Epithelial cell of proximal tubule (primary cell): ENCODE results near the gene ZNF141. TPM values are rescaled to one million over a fixed set of nuclear protein-coding genes. Genes with fewer than 3 reads are reported as not detected.
"Not testable (repeated sequence)": the region's sequence is repeated elsewhere in the genome, so short reads cannot be mapped to it uniquely, and the experiment has no call there.

ENCODE experiments used
- DNase-seq: peaks from one replicate; pipeline ENCODE4 v3.0.0-alpha.2; 2011; ENCODE audit warnings: low read depth
- H3K4me3 ChIP-seq: 2 replicates; pipeline ENCODE4 v1.5.1; 2011; ENCODE audit warnings: low read depth, mild to moderate bottlenecking, low read length
- total RNA-seq: library from RNA; depleted of rRNA; stranded (reverse); fragments of >200 nt; gene quantifications from 2 replicates; pipeline ENCODE4 v1.2.3, GENCODE V29; 2015
- TF ChIP-seq, protein P1 (sequence below): conservative IDR thresholded peaks from 2 replicates; pipeline ENCODE4 v1.5.1; 2012; ENCODE audit warnings: low read depth, mild to moderate bottlenecking, low read length

Gene ZNF141
- 4.6 and 5.2 TPM in 2 replicates for total RNA-seq

DNA sequence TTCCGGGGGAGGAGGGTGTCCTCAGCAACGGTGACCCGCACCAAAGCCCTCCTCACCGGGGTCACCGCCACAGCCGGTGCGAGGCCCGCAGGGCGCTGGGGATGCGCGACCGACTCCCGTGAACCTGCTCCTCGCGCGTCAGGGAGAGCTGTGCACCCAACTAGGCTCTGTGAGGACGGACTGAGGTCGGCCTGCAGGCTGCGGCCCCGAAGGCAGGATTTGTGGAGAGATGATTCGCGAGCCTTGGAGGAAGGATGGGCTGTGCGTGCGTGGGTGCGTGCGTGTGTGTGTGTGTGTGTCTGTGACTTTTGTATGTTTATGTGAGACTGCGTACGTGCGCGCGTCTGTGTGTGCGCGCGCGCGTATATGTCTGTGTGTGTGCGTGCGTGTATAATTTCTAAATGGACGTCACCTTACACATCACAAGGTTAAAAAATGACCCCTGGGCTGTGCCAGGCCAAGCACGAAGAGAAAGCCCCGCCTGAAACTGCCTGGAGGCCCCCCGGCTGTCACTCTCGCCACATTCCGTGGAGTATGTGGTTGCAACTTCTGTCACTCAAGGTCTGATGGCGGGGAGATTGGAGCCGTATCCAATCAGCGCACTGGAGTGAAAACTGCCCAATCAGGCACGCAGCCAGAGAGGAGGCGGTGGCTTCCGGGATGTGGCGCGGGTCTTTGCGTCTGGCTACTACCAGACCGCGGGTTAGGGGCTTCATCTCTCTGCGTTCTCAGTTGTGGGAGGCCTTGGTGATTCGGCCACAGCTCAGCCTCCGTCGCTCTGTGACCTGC lies at the start of gene ZNF141:
Gene ZNF141 (plus strand): TSS at position 672 of the 789 bp plus-strand sequence. CDS start 170 bp downstream, outside the sequence.
- peak; percentile 82 for DNase-seq
- H3K4me3 ChIP-seq = peak within 1 kb of the TSS; percentile 97
- TF ChIP-seq, protein P1, sequence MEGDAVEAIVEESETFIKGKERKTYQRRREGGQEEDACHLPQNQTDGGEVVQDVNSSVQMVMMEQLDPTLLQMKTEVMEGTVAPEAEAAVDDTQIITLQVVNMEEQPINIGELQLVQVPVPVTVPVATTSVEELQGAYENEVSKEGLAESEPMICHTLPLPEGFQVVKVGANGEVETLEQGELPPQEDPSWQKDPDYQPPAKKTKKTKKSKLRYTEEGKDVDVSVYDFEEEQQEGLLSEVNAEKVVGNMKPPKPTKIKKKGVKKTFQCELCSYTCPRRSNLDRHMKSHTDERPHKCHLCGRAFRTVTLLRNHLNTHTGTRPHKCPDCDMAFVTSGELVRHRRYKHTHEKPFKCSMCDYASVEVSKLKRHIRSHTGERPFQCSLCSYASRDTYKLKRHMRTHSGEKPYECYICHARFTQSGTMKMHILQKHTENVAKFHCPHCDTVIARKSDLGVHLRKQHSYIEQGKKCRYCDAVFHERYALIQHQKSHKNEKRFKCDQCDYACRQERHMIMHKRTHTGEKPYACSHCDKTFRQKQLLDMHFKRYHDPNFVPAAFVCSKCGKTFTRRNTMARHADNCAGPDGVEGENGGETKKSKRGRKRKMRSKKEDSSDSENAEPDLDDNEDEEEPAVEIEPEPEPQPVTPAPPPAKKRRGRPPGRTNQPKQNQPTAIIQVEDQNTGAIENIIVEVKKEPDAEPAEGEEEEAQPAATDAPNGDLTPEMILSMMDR = no peak

DNA sequence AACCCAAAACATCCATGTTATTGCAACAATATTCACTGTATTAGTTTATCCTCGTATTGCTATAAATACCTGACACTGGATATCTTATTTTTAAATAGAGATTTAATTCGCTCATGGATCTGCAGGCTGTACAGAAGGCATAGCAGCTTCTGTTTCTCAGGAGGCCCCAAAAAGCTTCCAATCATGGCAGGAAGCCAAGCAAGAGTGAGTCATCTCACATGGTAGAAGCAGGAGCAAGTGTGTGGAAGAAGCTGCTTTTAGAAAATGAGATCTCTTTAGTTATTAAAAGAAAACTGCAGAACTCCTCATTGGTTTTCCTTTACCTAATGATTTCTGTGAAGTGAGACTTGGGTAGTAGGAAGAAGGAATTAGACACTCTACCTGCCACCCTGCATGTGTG lies 48.7 kb upstream of the ZNF141 start:
- TF ChIP-seq, protein P1 = no peak
- DNase-seq = no peak
- no peak overlapping the region for H3K4me3 ChIP-seq

DNA sequence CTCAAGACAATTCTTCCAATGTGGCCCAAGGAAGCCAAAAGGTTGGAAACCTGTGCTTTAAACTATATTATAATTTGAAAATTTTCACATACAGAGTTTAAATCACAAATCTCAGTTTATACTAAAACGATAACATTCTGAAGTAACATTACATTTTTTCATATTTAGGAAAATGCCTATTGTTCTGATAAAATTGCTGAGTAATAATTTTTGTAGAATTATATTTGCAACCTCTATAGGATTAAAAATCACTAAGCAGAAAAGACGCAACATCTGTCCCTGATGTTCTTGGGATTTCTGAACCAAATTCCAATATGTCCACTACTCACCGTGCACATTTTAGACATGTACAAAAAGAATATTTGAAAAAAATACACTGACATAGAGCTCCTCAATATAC lies 42.9 kb upstream of the ZNF141 start:
- DNase-seq = no peak
- TF ChIP-seq, protein P1 = no peak
- no peak overlapping the region for H3K4me3 ChIP-seq

DNA sequence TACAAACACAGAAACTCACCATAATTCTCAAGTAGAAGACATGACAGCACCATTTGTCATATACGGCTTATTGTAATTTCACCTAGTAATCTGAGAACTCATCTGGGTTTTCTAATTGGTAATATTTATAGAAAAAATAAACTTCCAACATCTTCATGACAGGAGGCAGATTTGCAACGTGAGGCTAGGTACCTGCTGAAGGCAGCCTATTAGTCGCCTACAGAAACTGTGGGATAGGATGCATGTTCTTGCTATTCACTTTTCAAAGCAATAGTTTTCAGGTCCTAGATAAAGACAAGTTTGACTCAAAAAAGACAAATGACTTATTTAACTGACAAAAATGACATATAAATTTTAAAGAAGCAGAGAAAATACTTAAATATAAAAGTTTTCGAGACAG lies 35.2 kb upstream of the ZNF141 start:
- no peak for DNase-seq
- H3K4me3 ChIP-seq = no peak overlapping the region
- TF ChIP-seq, protein P1 = no peak

DNA sequence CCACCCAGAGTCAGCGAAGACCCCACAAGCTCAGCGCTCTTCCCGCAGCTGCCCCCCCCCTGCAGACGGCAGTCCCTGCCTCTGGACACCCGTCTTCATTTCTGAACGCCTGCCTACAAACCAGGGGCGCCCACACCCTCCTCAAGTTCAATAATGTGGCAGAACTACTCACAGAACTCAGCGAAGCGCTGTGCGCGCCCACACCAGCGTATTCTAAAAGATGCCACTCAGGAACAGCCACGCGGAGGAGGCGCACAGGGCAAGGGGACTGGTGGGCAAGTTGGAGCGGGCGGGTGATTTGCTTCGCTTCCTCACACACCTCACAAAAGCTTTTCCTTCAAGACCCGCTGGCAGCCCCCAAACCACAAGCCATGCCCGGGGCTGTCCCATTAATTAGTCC lies 33.1 kb upstream of the ZNF141 start:
- not testable (repeated sequence) for DNase-seq
- H3K4me3 ChIP-seq = peak overlapping the region; percentile 52

DNA sequence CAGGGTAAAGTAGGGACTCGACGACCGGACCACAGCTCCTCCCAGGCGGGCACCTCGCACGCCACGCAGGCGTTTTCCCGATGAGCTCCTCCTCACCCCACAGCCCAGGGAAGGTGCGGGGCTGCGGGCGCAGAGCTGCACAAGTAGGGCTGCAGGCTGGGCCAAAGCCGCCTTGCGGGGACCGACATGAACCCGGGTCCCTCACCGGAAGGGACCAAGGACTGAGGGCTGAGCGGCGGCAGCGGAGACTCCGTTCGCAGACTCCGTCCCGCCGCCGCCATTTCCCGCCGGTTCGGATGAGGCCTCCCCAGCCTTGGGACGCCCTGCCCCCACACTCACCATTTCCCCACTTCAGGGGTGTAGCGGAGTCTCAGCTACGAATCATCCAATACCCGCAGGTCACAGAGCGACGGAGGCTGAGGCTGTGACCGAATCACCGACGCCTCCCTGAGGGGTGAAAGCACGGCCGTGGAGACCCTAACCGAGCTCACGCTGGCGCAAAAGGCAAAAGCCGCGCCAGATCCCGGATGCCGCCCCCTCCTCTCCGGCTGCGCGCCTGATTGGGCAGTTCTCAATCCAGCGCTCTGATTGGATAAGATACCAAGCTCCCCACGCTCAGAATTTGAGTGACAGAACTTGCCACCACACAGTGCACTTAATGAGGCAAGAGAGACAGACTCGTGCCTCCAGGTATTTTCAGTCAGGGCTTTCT lies 32.5 kb upstream of the ZNF141 start, which contains the start of gene ZNF732:
Gene ZNF732 (minus strand): TSS at position 506 of the 712 bp plus-strand sequence. CDS start 164 bp downstream, at position 342.
- TF ChIP-seq, protein P1 = no peak
- peak within 1 kb of the TSS; percentile 52 for H3K4me3 ChIP-seq
- DNase-seq = no peak

DNA sequence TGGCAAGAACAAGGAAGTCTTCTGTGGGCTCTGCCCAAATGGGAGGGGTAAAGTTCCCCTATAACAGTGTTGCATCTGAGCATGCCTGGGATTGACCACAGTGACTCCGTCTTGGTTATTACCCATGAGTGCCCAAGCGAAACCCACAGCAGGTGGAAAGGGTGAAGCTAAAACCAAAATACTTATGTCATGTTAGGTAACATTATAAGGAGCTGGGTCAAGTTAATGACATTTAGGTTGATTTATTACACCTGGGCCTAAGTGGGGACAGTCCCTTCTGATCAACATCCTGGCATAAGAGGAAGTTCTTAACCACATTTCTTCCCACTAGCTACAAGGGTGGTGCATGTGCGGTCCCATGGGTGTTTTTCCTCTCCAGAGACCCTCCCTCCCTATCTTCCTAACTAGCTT lies 31.1 kb upstream of the ZNF141 start:
- DNase-seq = no peak
- no peak overlapping the region for H3K4me3 ChIP-seq
- TF ChIP-seq, protein P1 = no peak
